Glomerular endothelial cell (primary cell): ENCODE data around the gene DDX42. TPM values are rescaled to one million over a fixed set of nuclear protein-coding genes. Genes with fewer than 3 reads are reported as not detected.

Experiments
- DNase-seq: peaks from one replicate; pipeline ENCODE4 v3.0.0-alpha.2; 2011; ENCODE audit warnings: low read depth, low spot score; ENCODE audit errors: extremely low read depth
- total RNA-seq: library from RNA; depleted of rRNA; stranded (reverse); fragments of >200 nt; gene quantifications from 2 replicates; pipeline ENCODE4 v1.2.3, GENCODE V29; 2015

The DDX42 gene, protein sequence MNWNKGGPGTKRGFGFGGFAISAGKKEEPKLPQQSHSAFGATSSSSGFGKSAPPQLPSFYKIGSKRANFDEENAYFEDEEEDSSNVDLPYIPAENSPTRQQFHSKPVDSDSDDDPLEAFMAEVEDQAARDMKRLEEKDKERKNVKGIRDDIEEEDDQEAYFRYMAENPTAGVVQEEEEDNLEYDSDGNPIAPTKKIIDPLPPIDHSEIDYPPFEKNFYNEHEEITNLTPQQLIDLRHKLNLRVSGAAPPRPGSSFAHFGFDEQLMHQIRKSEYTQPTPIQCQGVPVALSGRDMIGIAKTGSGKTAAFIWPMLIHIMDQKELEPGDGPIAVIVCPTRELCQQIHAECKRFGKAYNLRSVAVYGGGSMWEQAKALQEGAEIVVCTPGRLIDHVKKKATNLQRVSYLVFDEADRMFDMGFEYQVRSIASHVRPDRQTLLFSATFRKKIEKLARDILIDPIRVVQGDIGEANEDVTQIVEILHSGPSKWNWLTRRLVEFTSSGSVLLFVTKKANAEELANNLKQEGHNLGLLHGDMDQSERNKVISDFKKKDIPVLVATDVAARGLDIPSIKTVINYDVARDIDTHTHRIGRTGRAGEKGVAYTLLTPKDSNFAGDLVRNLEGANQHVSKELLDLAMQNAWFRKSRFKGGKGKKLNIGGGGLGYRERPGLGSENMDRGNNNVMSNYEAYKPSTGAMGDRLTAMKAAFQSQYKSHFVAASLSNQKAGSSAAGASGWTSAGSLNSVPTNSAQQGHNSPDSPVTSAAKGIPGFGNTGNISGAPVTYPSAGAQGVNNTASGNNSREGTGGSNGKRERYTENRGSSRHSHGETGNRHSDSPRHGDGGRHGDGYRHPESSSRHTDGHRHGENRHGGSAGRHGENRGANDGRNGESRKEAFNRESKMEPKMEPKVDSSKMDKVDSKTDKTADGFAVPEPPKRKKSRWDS
- total RNA-seq: 53.5 and 83.8 TPM in 2 replicates

GRCh38 chr17:63774141-63774968 is at the start of gene DDX42:
DDX42 (plus strand) TSS chr17:63774170; CDS start chr17:63787050, 12,880 bp downstream.
- no peak for DNase-seq

DNA sequence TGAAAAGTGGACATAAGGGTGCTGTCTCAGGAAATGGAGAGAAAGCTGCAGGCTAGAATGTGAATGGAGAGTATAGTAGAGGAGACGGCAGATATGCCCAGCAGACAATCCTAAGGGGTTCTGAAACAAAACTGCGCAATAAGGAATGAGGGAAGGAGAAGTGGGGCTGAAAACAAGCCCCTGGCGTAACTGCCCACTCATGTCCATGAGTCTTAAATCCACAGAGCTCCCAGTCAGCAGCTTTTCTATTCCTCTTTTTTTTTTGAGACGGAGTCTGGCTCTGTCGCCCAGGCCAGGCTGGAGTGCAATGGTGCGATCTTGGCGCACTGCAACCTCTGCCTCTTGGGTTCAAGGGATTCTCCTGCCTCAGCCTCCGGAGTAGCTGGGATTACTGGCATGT is 38.3 kb upstream of the DDX42 start:
- DNase-seq: no peak

- no peak for DNase-seq
Observed at GRCh38 chr17:63740464-63741142, 33.4 kb upstream of the DDX42 start.

DNA sequence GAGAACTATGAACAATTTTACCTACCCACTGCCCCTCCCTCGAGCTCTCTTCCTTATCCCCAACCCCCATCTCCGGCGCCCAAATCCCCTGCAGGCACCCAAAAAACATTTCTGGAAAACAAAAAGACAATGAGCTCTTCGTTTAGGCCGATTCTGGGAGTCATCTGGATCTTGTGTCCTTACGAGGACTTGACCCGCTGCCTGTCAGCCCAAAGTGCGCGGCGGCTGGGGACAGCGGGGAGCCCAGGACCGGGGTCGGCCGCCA is 32.9 kb upstream of the DDX42 start:
- no peak for DNase-seq

DNA sequence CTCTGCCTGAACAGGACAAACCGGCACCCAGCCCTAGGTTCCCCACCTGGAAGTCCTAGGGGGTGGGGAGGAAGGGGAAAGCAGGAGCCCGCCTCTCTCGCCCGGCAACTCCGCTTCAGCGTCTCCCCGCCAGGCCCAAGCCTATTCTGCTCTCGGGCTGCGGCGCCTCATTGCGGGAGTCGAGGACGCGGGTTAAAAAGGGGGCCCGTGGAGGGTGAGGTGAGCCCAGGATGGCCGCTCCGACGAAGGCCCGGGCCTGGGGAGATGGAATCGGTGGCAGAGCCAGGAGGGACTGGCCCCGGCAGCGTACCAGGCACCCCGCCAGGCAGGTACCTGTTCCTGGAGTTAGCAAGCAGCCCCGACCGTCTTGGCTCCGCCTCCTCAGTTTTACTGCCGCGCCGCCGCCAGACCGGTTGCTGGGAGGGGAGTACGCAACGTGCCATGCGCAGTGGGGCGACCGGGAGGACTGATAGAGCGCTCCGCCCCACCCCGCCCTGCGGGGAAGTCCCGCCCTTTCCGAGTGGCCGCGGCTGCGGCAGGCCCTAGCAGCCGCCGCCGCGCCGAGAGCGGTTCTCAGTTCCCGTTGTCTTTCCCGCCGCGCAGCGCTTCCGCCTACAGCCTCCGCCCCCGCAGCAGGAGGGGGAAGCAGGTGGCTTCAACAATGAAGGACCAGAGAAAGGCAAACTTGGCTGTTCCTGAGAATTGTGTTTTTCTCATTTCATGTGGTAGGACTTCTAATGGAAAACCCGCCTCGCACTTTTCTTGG is 32.4 kb upstream of the DDX42 start, which contains the start of gene STRADA:
TSS of gene STRADA (minus strand) at position 392 of the 766 bp plus-strand sequence. CDS start 13,430 bp downstream, outside the sequence.
- peak; percentile 56 for DNase-seq

DNA sequence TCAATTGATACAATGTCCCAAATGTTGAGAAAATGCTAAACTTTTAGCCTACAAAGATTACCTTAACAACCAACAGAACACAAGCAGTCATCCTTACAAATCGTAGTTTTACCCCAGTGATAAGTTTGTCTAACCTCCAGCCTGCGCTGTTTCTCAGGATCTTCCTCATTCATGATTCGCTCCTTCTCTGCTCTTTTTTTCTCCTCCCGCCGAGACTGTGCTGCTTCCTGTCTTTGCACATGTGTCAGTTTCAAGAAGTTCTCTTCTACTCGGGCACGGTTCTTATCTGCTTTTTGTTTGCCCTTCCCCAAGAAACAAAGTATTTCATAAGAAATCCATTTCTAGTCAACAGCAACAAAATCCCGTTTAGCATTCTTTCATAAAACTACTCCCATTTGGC is 22.2 kb upstream of the DDX42 start:
- DNase-seq: no peak

GRCh38 chr17:63752707-63753106 is 21.3 kb upstream of the DDX42 start:
- no peak for DNase-seq

DNA sequence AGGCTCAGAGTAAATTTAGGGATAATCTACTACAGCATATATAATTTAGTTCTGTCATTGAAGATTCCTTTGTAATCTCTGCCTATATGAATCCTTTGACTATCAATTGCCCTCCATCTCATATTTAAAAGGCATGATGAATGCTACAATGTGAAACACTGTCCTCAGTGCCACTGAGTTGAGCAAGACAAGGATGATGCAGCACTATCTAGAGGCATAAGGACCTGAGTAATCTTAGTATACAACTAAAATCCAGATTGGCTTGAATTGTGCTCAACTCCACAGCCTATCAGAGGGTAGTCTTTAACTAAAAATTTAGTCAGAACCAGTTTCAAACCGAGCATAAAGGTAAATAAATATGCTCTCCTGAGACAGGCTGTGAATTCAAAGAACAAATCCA is 20.8 kb upstream of the DDX42 start:
- no peak for DNase-seq

DNA sequence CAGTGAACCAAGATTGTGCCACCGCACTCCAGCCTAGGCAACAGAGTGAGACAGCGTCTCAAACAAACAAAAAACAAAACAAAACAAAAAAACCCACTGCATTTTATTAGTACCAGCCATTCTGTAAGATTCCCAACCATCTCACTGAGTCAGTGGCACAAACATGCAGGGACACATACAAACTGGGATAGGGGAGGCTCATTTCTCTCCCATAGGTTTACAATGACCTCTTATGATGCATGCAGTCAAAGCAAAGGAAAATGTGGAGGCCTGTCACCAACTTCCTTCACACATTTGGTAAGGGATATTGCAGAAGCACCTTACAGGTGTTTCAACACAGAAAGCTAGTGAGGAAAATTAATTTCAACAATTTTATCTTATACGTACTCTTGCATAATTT is 19.9 kb upstream of the DDX42 start:
- DNase-seq: no peak

- DNase-seq: no peak
Observed at GRCh38 chr17:63758428-63758827, 15.5 kb upstream of the DDX42 start.

DNA sequence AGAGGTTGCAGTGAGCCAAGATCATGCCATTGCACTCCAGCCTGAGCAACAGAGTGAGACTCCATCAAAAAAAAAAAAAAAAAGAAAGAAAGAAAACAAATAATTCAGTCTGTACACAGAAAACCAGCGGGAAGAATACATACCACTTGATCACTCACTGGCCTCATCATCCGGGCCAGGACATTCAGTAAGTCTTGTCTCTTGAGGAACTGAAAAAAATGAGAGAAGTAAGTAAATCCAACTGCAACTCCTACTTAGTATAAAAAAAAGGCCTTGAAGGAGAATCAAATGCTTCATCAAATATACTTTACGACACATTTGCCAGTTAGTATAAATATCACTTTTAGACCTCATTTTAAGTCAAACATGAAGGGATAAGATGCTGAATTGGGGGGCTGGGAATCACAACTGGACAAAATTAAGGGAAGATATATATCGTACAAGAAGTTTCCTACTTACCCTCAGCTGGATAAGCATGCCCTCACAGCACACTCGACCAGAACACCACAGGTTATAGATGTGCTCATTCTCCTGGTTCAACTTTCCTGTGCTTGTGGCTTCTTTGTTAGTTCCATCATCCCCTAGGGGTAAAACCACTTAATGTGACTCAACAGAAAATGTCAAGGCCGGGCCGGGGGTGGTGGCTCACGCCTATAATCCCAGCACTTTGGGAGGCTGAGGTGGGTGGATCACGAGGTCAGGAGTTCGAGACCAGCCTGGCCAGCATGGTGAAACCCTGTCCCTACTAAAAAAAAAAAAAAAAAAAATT is 13.0 kb upstream of the DDX42 start:
- no peak for DNase-seq

DNA sequence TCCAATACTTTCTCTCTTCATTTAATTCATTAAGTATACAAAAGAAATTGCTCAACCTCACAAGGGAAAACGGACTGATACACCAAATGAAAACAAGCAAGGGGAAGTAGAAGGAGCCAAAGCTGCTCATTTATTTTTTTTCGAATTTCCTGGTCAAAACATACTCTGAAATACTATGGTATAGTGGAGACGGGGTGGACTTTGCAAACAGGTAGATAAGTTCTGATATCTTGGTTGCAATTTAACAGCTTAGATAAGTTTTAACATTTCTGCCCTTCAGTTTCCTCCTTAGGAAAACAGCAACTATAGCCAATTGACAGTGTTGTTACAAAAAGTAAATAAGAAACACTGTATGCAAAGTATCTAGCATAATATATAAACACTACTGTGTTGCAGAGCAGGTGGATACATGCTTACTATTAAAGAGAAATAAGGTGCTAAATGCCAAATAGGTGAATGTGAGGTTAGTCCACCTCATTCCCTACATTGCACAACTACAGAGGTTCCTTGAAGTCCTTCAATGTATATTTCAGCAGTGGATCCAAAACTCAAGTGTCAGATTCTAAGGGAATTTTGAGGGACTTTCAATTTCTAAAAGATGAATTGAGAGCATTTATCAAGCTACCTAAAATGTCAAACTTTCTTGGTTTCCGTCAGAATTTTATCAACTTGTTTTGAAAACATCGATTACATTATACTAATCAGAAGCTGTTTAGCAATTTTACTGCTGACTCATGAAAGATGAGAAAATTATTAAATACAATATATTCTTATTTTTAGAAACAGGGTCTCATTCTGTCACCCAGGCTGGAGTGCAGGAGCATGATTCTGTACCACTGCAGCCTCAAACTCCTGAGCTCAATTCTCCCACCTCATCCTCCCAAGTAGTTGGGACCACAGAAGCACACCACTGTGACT is 11.6 kb upstream of the DDX42 start:
- no peak for DNase-seq

GRCh38 chr17:63764716-63765115 is 9.3 kb upstream of the DDX42 start:
- DNase-seq: no peak

DNA sequence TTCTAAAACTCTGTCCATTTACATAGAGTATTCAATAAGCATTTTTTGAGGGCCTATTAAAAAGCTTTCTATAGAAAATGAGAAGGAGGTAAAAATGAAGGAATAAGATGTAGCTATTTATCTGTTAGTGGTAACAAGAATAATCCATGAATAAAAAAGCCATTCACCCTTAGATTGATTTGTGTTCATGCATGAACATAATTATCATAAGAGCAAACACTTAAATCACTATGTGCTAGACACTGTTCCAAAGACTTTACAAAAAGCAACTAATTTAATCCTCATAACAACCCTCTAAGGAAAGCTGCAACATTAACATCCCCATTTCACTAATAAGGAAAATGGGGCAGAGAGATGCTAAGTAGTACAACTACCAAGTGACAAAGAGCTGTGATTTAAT is 7.2 kb upstream of the DDX42 start:
- no peak for DNase-seq

GRCh38 chr17:63768433-63768832 is 5.5 kb upstream of the DDX42 start:
- DNase-seq: no peak

DNA sequence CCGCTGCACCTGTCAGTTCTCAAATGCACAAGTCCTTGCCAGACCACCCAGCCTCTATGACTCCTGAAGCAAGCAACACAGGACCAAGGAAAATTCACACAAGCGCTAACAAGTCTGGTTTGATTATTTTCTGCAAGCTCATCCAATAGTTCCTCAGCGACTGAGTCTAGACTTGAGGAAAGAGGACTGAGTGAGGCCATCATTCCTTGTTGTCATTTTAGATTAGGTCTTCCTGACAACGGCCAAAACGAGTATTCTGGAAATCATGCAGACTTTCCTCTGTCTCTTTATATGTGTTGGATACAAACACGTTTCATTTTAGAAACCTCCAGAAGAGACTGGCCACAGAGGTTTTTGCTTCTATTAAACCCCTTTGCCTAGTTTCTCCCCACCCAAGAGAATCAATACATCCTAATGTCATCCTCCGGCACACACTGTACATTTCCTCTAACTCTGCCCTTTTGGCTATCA is 1.1 kb upstream of the DDX42 start:
- no peak for DNase-seq

DNA sequence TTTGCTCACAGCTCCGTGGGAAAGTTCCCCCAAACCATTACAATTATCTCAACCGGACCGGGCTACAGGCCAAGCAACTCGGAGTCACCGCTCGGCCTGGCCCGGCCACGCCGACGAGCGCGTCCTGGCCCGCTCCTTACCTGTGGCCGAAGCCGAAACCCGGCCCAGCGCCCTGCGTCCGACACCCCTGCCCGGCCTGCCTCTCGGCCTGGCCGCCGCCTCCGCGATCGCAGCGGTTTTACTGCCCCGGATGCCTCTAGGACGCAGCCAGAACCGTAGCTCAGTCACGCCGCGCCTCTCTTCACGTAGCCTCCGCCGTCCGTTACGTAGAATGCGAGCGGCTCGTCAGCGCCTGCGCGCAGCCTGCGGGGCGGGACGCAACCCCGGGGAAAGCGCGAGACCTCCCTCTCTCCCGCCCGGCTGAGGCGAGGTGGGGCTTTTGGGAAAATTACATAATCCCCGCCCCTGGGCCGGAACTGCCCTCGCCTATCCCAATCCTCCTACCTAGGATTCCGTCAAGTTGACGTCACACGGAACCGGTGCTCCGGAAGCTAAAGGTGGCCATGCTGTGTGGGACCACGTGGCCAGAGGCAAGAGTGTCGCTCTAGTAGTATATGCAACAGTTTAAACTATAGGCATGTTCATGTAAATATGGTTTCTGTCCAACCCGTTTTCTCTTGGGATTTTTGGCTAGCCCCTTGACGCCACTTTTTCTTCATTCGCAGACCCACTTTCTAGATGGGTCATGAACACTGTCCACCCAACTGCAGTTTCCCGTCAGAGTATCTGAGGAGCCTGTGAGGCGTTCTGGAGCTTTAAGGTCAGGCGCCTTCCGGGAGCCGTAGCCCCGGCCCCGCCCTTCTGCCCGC is 464 bp upstream of the DDX42 start, which contains the start of gene CCDC47:
TSS of gene CCDC47 (minus strand) at position 326 of the 869 bp plus-strand sequence. CDS start 7,422 bp downstream, outside the sequence.
- peak; percentile 95 for DNase-seq
